Mucosa of stomach (tissue), 1 donor: ENCODE measurements around the gene EFR3B.
"Not testable (repeated sequence)": the region's sequence is repeated elsewhere in the genome, so short reads cannot be mapped to it uniquely, and the experiment has no call there.

Experiments
- H3K27me3 ChIP-seq: one replicate; pipeline ENCODE4 v1.7.0; 2013; ENCODE audit warnings: mild to moderate bottlenecking, low read length; ENCODE audit not compliant: control insufficient read depth, insufficient read depth
- H3K36me3 ChIP-seq: one replicate; pipeline ENCODE4 v1.7.0; 2013; ENCODE audit warnings: low read length; ENCODE audit not compliant: control insufficient read depth, insufficient read depth
- H3K4me1 ChIP-seq: one replicate; pipeline ENCODE4 v1.7.0; 2013; ENCODE audit warnings: mild to moderate bottlenecking, low read length; ENCODE audit not compliant: control insufficient read depth, insufficient read depth
- H3K4me3 ChIP-seq: one replicate; pipeline ENCODE4 v1.7.0; 2013; ENCODE audit warnings: low read length
- H3K9ac ChIP-seq: one replicate; pipeline ENCODE4 v1.7.0; 2013; ENCODE audit warnings: mild to moderate bottlenecking, low read length, moderate library complexity
- H3K9me3 ChIP-seq: one replicate; pipeline ENCODE4 v1.7.0; 2013; ENCODE audit warnings: mild to moderate bottlenecking, low read length, moderate library complexity; ENCODE audit not compliant: control insufficient read depth
- donor health status: Pancreatic carcinoma.

The EFR3B gene

DNA sequence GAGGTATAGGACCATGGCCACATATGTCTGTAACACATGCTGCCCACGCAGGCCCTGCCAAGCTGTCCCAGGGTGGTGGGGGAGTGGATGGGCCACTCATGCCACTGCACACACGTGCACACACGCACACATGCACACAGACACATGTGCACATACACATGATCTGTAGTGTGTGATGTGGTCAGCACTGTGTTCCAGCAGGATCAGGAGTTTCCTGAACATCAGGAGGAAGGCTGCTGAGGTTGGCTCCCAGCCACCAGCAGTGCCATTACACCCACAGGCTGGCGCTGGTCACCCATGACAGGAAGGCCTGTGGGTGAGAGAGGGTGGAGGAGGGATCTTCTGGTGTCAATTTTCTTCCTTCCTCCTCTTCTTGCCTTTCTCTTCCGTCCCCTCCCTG is 81.8 kb downstream of the EFR3B start:
- no peaks in the 10 kb centered on the region for H3K4me1 ChIP-seq
- no peak overlapping the region for H3K4me3 ChIP-seq
- H3K36me3 ChIP-seq: no peaks in the 10 kb centered on the region
- H3K9ac ChIP-seq: no peak overlapping the region
- H3K27me3 ChIP-seq: no peaks in the 10 kb centered on the region
- H3K9me3 ChIP-seq: no peaks in the 10 kb centered on the region

GRCh38 chr2:25125189-25125588 is 83.3 kb downstream of the EFR3B start:
- Histone ChIP-seq H3K4me1 (no peaks in the 10 kb centered on the region), H3K4me3 (no peak overlapping the region), H3K9me3 (no peaks in the 10 kb centered on the region), H3K9ac (no peak overlapping the region), H3K36me3 (no peaks in the 10 kb centered on the region), H3K27me3 (peaks cover 5% of the 10 kb centered on the region)

- peaks cover 11% of the 10 kb centered on the region for H3K27me3 ChIP-seq
- no peak overlapping the region for H3K4me3 ChIP-seq
- no peaks in the 10 kb centered on the region for H3K36me3 ChIP-seq
- H3K9ac ChIP-seq: no peak overlapping the region
- no peaks in the 10 kb centered on the region for H3K4me1 ChIP-seq
- no peaks in the 10 kb centered on the region for H3K9me3 ChIP-seq
Measured at GRCh38 chr2:25125976-25126375, 84.1 kb downstream of the EFR3B start.

GRCh38 chr2:25127071-25127470 is 85.2 kb downstream of the EFR3B start:
- H3K4me3 ChIP-seq, H3K36me3 ChIP-seq, H3K9me3 ChIP-seq, H3K9ac ChIP-seq, H3K4me1 ChIP-seq: not testable (repeated sequence)
- H3K27me3 ChIP-seq: peaks cover 17% of the 10 kb centered on the region

- H3K4me3 ChIP-seq: no peak overlapping the region
- H3K36me3 ChIP-seq: no peaks in the 10 kb centered on the region
- H3K9ac ChIP-seq: no peak overlapping the region
Measured at GRCh38 chr2:25127646-25128045, 85.8 kb downstream of the EFR3B start.

GRCh38 chr2:25129901-25130520 is 88.1 kb downstream of the EFR3B start:
- Histone ChIP-seq H3K27me3 (peaks cover 20% of the 10 kb centered on the region), H3K36me3 (no peaks in the 10 kb centered on the region), H3K9me3 (no peaks in the 10 kb centered on the region), H3K9ac (no peak overlapping the region), H3K4me1 (peaks cover 5% of the 10 kb centered on the region), H3K4me3 (no peak overlapping the region)

More at GRCh38 chr2:25127646-25128045, 85.8 kb downstream of the EFR3B start:
- H3K4me1 ChIP-seq: peaks cover 5% of the 10 kb centered on the region
- H3K9me3 ChIP-seq: no peaks in the 10 kb centered on the region
- H3K27me3 ChIP-seq: peaks cover 20% of the 10 kb centered on the region

DNA sequence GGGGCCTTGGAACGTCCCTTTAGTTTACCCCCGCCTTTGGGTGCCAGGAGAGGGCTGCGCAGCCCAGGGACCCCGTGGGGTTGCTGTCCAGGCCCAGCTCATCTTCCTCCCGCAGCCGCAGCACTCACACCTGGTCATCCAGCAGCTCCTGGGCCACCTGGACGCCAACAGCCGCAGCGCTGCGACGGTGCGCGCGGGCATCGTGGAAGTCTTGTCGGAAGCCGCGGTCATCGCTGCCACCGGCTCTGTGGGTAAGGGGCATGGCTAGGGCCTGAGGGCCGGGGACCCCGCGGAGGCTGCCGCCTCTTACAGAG is 89.3 kb downstream of the EFR3B start:
- Histone ChIP-seq H3K9ac (no peak overlapping the region), H3K4me3 (no peak overlapping the region), H3K27me3 (peaks cover 20% of the 10 kb centered on the region), H3K4me1 (peaks cover 5% of the 10 kb centered on the region), H3K9me3 (no peaks in the 10 kb centered on the region), H3K36me3 (no peaks in the 10 kb centered on the region)

GRCh38 chr2:25131567-25132298 is 89.9 kb downstream of the EFR3B start:
- Histone ChIP-seq H3K27me3 (peaks cover 20% of the 10 kb centered on the region), H3K9me3 (no peaks in the 10 kb centered on the region), H3K36me3 (no peaks in the 10 kb centered on the region), H3K4me3 (no peak overlapping the region), H3K4me1 (peaks cover 5% of the 10 kb centered on the region), H3K9ac (no peak overlapping the region)

GRCh38 chr2:25132299-25132635 is 90.4 kb downstream of the EFR3B start:
- Histone ChIP-seq H3K36me3 (no peaks in the 10 kb centered on the region), H3K4me3 (no peak overlapping the region), H3K4me1 (peaks cover 5% of the 10 kb centered on the region), H3K9ac (no peak overlapping the region), H3K27me3 (peaks cover 20% of the 10 kb centered on the region), H3K9me3 (no peaks in the 10 kb centered on the region)

- Histone ChIP-seq H3K36me3 (no peaks in the 10 kb centered on the region), H3K27me3 (peaks cover 20% of the 10 kb centered on the region), H3K4me3 (no peak overlapping the region), H3K9me3 (no peaks in the 10 kb centered on the region), H3K4me1 (peaks cover 5% of the 10 kb centered on the region), H3K9ac (no peak overlapping the region)
Measured at GRCh38 chr2:25132693-25133092, 90.8 kb downstream of the EFR3B start.

GRCh38 chr2:25140535-25140934 is 98.7 kb downstream of the EFR3B start:
- H3K9me3 ChIP-seq, H3K36me3 ChIP-seq, H3K27me3 ChIP-seq, H3K9ac ChIP-seq, H3K4me1 ChIP-seq, H3K4me3 ChIP-seq: not testable (repeated sequence)

DNA sequence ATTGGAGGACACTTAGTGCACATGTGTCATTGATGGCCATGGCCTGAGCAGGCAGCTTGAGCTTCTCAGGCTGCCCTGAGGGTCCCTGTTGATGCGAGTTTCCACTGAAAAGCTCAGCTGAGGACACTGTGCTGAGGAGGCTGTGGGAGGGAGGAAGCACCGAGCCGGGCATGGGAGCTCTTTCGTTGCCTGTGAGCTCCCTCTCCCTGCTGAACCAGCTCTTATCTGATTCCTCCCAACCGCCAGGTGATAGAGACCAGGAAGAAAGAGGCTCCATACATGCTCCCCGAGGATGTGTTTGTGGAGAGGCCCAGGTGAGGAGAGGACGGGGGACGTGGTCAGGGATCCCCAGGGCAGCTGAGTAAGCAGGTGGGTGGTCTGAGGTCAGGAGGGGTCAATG is 99.2 kb downstream of the EFR3B start:
- Histone ChIP-seq H3K4me3 (no peak overlapping the region), H3K4me1 (no peaks in the 10 kb centered on the region), H3K9me3 (no peaks in the 10 kb centered on the region), H3K27me3 (no peaks in the 10 kb centered on the region), H3K9ac (no peak overlapping the region), H3K36me3 (no peaks in the 10 kb centered on the region)

- no peaks in the 10 kb centered on the region for H3K4me1 ChIP-seq
- H3K4me3 ChIP-seq: no peak overlapping the region
- no peaks in the 10 kb centered on the region for H3K9me3 ChIP-seq
- H3K27me3 ChIP-seq: no peaks in the 10 kb centered on the region
- H3K36me3 ChIP-seq: no peaks in the 10 kb centered on the region
- H3K9ac ChIP-seq: no peak overlapping the region
Measured at GRCh38 chr2:25145803-25146202, 103.9 kb downstream of the EFR3B start.
